HuH-7.5 (cell line): ENCODE results near the gene OR11G2.
"Not testable (repeated sequence)": the region's sequence is repeated elsewhere in the genome, so short reads cannot be mapped to it uniquely, and the experiment has no call there.

Source experiments
- DNase-seq: peaks from one replicate; pipeline ENCODE4 v3.0.0; 2011; ENCODE audit warnings: low spot score

The OR11G2 gene, protein sequence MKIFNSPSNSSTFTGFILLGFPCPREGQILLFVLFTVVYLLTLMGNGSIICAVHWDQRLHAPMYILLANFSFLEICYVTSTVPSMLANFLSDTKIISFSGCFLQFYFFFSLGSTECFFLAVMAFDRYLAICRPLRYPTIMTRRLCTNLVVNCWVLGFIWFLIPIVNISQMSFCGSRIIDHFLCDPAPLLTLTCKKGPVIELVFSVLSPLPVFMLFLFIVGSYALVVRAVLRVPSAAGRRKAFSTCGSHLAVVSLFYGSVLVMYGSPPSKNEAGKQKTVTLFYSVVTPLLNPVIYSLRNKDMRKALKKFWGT

DNA sequence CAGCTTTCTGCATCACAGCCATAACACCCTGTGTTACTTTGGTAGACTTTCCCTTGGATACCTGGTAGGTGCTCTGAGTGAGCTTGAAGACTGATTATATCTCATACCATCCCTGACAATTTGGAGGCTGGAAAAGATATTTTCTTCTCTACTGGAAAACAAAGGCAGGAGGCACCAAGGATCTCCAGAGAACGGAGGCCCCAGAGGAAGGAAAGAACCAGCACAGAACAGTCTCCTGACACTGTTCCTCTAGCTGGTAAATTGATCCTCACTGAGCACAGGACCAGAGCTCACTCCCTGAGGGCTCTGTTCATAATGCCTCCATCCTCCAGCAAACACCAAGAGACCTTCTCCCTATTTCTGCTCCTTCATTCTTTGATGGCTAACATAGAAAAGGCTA, at the start of gene OR11G2:
TSS of gene OR11G2 (plus strand) at position 301 of the 400 bp plus-strand sequence. CDS start 6,542 bp downstream, outside the sequence.
- DNase-seq, result no peak

- no peak for DNase-seq
Measured at GRCh38 chr14:20143911-20144310, 46.8 kb upstream of the OR11G2 start.

DNA sequence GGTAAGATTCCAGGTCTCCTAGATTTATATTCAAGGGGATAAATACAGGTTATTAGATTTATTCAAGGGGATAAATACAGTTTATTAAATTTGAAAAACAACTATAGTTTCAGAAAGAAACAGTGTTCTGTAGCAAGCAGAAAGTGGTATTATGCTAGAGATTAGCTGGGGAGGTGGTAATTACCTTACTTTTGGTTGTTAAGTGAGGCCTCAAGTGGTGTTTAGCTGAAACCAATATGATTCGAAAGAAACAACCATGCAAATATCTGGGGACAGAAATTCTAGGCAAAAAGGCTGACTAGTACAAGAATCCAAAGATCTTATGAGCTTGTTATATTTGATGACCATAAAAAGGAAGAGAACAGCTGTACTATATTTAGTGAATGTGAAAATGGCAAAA, 45.9 kb upstream of the OR11G2 start:
- no peak for DNase-seq

DNA sequence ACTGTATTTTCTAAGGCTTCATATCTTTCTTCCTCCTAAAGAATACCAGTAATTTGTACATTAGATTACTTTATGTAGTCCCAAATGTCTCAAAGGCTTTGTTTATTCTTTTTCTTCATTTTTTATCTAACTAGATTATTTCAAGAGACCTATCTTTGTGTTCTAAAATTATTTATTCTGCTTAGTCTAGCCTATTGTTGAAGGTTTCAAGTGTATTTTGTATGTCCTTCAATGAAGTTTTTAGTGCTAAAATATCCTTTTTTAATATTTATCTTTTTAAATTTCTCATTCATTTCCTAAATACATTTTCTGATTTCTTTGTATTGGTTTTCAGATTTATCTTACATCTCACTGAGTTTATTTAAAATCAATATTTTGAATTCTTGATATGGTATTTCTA, 26.2 kb upstream of the OR11G2 start:
- no peak for DNase-seq

GRCh38 chr14:20167091-20167490, 23.6 kb upstream of the OR11G2 start:
- DNase-seq, result no peak

GRCh38 chr14:20169852-20170251, 20.8 kb upstream of the OR11G2 start:
- DNase-seq, result not testable (repeated sequence)

DNA sequence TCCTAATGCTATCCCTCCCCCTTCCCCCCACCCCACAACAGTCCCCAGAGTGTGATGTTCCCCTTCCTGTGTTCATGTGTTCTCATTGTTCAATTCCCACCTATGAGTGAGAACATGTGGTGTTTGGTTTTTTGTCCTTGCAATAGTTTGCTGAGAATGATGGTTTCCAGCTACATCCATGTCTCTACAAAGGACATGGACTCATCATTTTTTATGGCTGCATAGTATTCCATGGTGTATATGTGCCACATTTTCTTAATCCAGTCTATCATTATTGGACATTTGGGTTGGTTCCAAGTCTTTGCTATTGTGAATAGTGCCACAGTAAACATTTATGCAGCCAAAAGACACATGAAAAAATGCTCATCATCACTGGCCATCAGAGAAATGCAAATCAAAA, 16.5 kb upstream of the OR11G2 start:
- DNase-seq, result not testable (repeated sequence)

- DNase-seq, result no peak
Measured at GRCh38 chr14:20176330-20176729, 14.4 kb upstream of the OR11G2 start.

GRCh38 chr14:20177433-20177974, 13.2 kb upstream of the OR11G2 start:
- DNase-seq, result no peak

DNA sequence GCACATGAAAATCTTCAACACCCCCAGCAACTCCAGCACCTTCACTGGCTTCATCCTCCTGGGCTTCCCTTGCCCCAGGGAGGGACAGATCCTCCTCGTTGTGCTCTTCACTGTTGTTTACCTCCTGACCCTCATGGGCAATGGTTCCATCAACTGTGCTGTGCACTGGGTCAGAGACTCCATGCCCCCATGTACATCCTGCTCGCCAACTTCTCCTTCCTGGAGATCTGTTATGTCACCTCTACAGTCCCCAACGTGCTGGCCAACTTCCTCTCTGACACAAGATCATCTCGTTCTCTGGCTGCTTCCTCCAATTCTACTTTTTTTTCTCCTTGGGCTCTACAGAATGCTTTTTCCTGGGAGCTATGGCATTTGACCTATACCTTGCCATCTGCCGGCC, 11.5 kb upstream of the OR11G2 start:
- DNase-seq, result no peak

DNA sequence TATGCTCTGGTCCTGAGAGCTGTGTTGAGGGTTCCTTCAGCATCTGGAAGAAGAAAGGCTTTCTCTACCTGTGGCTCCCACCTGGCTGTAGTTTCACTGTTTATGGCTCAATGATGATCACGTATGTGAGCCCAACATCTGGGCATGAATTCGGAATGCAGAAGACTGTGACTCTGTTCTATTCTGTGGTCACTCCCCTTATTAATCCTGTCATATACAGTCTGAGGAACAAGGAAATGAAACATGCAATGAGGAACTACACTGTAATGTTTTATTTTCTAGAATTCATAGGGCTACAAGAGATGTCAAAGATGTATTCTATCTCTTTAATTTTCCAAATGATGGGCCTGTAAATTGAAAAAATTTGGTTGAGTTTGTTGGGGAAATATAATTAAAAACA, 10.8 kb upstream of the OR11G2 start:
- no peak for DNase-seq

GRCh38 chr14:20180486-20180885, 10.2 kb upstream of the OR11G2 start:
- no peak for DNase-seq

DNA sequence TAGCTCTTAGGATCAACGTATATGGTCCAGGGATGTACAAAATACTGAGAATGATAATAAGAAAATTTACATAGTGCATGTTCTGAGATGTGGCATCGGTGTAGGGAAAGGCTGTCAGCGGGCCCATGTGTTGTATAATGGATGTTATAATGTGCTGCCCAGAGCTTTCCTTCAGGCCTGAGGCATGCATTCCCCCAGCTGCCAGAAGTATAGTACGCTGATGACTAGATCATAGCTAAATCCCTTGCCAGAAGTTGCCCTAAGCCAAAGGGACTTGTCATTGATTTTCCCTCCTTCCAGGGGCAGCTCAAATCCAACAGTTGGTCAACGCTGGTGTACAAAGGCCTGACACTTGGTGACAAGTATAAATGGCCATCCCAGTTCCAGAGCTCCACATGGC, 6.5 kb upstream of the OR11G2 start:
- no peak for DNase-seq

DNA sequence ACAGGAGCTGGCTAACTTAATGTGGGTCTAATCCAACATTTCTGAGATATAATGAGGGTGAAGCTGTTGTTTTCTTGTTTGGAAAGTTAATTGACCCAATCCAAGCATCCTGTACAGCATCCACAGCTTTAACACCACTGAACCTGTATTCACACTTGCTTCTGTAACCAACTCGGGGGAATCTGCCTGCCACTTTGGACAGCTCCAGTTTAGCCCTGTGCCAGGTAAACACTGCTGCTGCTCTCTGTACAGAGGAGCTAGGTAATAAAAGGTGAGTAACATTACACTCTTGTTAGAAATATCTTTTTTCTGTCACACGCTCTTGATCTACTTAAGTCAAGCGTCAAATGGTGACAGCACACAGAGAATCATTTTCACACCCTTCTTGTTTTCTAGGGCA, 700 bp downstream of the OR11G2 start:
- no peak for DNase-seq

DNA sequence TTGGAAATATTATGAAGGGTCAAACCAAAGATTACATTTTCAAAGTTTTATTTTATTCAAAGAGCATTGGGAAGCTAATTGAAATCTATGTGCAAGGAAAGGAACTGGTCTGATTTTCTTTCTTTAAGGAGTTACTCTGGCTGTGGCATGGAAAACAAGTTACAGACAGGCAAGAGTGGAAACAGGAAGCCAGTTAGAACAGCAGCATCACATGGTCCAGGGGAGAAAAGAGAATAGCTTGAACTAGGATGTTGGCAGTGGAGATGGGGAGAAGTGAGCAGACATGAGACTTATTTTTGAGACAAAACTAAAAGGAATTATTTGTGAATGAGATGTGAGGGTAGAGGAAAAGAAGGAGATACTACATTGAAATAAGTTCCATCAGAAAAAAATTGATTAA, 3.4 kb downstream of the OR11G2 start:
- no peak for DNase-seq

DNA sequence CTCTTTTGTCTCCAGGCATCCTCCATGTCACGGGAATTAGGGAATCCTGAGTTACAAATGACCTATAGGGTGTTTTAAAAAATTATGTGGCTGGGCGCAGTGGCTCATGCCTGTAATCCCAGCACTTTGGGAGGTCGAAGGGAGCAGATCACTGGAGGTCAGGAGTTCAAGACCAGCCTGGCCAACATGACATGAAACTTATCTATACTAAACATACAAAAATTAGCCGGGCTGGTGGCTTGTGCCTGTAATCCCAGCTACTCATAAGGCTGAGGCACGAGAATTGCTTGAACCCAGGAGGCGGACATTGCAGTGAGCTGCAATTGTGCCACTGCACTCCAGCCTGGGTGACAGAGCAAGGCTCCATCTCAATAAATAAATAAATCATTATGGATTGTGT, 4.5 kb downstream of the OR11G2 start:
- not testable (repeated sequence) for DNase-seq

- DNase-seq, result no peak
Measured at GRCh38 chr14:20195911-20196310, 5.2 kb downstream of the OR11G2 start.

DNA sequence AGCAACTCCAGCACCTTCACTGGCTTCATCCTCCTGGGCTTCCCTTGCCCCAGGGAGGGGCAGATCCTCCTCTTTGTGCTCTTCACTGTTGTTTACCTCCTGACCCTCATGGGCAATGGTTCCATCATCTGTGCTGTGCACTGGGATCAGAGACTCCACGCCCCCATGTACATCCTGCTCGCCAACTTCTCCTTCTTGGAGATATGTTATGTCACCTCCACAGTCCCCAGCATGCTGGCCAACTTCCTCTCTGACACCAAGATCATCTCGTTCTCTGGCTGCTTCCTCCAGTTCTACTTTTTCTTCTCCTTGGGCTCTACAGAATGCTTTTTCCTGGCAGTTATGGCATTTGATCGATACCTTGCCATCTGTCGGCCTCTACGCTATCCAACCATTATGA, 6.8 kb downstream of the OR11G2 start:
- no peak for DNase-seq

- DNase-seq, result no peak
Measured at GRCh38 chr14:20198991-20199390, 8.3 kb downstream of the OR11G2 start.

DNA sequence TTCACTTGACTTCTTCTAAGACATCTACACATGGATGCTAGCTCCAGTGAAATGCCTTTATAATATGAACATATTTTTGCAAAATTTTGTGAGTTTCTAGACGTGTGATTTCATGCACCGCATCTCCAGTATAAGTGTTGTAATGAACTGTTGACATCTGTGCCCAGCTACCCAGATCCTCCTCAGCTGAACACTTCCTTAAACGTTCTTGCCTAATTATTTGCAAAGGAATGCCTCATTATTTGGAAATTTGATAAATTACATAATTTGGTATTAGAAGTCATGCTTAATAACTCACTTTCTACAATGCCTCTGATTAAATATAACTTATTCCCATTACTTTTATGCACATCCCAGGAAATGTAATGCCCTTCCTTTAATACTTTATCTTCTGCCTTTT, 14.0 kb downstream of the OR11G2 start:
- DNase-seq, result no peak

GRCh38 chr14:20209595-20209994, 18.9 kb downstream of the OR11G2 start:
- no peak for DNase-seq

GRCh38 chr14:20212406-20212805, 21.7 kb downstream of the OR11G2 start:
- not testable (repeated sequence) for DNase-seq

DNA sequence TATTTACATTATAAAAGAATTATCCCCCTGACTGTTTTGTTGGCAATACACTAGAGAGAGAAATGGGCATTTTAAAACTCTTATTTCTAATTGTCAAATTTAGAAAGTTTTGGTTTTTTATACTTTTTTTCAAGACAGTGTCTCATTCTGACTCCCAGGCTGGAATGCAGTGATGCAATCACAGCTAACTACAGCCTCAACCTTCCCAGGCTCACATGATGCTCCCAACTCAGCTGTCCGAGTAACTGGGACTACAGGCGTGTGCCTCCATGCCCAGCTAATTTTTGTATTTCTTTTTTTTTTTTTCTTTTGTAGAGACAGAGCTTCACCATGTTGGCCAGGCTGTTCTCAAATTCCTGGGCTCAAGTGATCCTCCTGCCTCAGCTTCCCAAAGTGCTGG, 24.5 kb downstream of the OR11G2 start:
- DNase-seq, result no peak

- DNase-seq, result no peak
Measured at GRCh38 chr14:20219033-20219432, 28.3 kb downstream of the OR11G2 start.
